K562 (cell line): Measurements from ENCODE around the gene TMOD3. TPM values are rescaled to one million over a fixed set of nuclear protein-coding genes. Genes with fewer than 3 reads are reported as not detected.
A peak's percentile ranks its signal among the peaks of the same experiment; 100 is the strongest.

Experiments used
- ATAC-seq: fragments of 200-7000 bp; cut with Tn5 transposase; 3 replicates; pipeline ENCODE4 v1.9.1; 2020; ENCODE audit warnings: moderate library complexity
- BruUV-seq: library from RNA; stranded (reverse); fragments of 400-500 nt; replicated peaks from 2 replicates; lab custom pipeline; 2021; lab: Mats Ljungman, UMichigan
- CTCF ChIA-PET: fragments of 300-600 bp; formaldehyde crosslinking; extraction: SDS; loops from one replicate; lab custom pipeline; 2021; ENCODE audit warnings: low intra/inter-chr PET ratio; lab: Yijun Ruan, JAX
- POLR2A ChIA-PET: fragments of 300-600, 350-650 bp; sonication (Branson Sonifier 250); formaldehyde crosslinking; extraction: SDS; loops from one replicate; lab custom pipeline; 2021; ENCODE audit warnings: antibody characterized with exemption, inconsistent platforms; lab: Yijun Ruan, JAX
- DNase-seq, 4 experiments: peaks; one replicate each; pipeline versions ENCODE4 v3.0.0 to v3.0.0-alpha.2; 2011 to 2018; ENCODE audit warnings: low spot score in 3 of 4, mixed read lengths in 3 of 4; ENCODE audit errors: extremely low read depth in 1 of 4
- FAIRE-seq: peaks from 2 replicates; lab custom pipeline; 2011; peaks lifted over from hg19 to GRCh38; lab: Jason Lieb, UNC
- H2AFZ ChIP-seq: 2 replicates; pipeline ENCODE4 v1.6.0; 2011; ENCODE audit warnings: low read depth, low read length, control low read depth, inconsistent platforms
- H3K27ac ChIP-seq: fragments of 200-600 bp; 3 replicates; pipeline ENCODE4 v1.8.0; 2011; ENCODE audit warnings: low read depth, mild to moderate bottlenecking, control low read depth, inconsistent platforms, low read length, moderate library complexity, mixed read lengths; ENCODE audit errors: extremely low read depth
- H3K27me3 ChIP-seq, 2 experiments: fragments of 300-600 bp in 1 of 2; 2 replicates in 1 of 2; 3 replicates in 1 of 2; pipeline versions ENCODE4 v1.6.0 to v1.8.0; 2011; ENCODE audit warnings: inconsistent platforms in 2 of 2, low read length in 2 of 2, mild to moderate bottlenecking in 1 of 2, mixed read lengths in 1 of 2, moderate library complexity in 1 of 2; ENCODE audit not compliant: control insufficient read depth in 2 of 2, insufficient read depth in 2 of 2
- H3K36me3 ChIP-seq: fragments of 300-600 bp; 3 replicates; pipeline ENCODE4 v1.8.0; 2011; ENCODE audit warnings: mild to moderate bottlenecking, low read length, inconsistent platforms; ENCODE audit not compliant: control insufficient read depth, insufficient read depth
- H3K4me1 ChIP-seq, 2 experiments: fragments of 200-600 bp in 1 of 2; replicated peaks in 1 of 2; 2 replicates in 1 of 2; 3 replicates in 1 of 2; pipeline versions ENCODE4 v1.5.1 to v1.8.0; 2011; ENCODE audit warnings: inconsistent platforms in 2 of 2, low read length in 2 of 2, mild to moderate bottlenecking in 1 of 2, mixed read lengths in 1 of 2, moderate library complexity in 1 of 2; ENCODE audit not compliant: control insufficient read depth in 2 of 2, insufficient read depth in 2 of 2
- H3K4me2 ChIP-seq: 2 replicates; pipeline ENCODE4 v1.6.1; 2011; ENCODE audit warnings: low read length, control low read depth, inconsistent platforms, mixed read lengths; ENCODE audit not compliant: insufficient read depth
- H3K4me3 ChIP-seq: fragments of 200-600 bp; sonication (generic), shearing (Covaris generic); 2 replicates; pipeline ENCODE4 v1.5.1; 2016; ENCODE audit warnings: control low read depth, inconsistent platforms
- H3K79me2 ChIP-seq: fragments of 200-600 bp; 3 replicates; pipeline ENCODE4 v1.8.0; 2011; ENCODE audit warnings: low read length, inconsistent platforms; ENCODE audit not compliant: control insufficient read depth, insufficient read depth
- H3K9ac ChIP-seq, 2 experiments: 2 replicates each; pipeline versions ENCODE4 v1.6.0 to v1.6.1; 2011; ENCODE audit warnings: low read depth in 2 of 2, low read length in 2 of 2, control low read depth in 1 of 2, inconsistent platforms in 1 of 2, mild to moderate bottlenecking in 1 of 2, mixed read lengths in 1 of 2; ENCODE audit not compliant: insufficient read depth in 1 of 2
- H3K9me1 ChIP-seq: one replicate; pipeline ENCODE4 v1.6.0; 2011; ENCODE audit warnings: inconsistent platforms, mild to moderate bottlenecking, low read length, moderate library complexity; ENCODE audit not compliant: control insufficient read depth, insufficient read depth
- H3K9me3 ChIP-seq: replicated peaks from 2 replicates; pipeline ENCODE4 v1.5.1; 2011; ENCODE audit warnings: low read depth, low read length, inconsistent platforms; ENCODE audit not compliant: control insufficient read depth, insufficient read depth
- H4K20me1 ChIP-seq: replicated peaks from 2 replicates; pipeline ENCODE4 v1.6.1; 2011; ENCODE audit warnings: low read length, inconsistent platforms, mixed read lengths; ENCODE audit not compliant: control insufficient read depth, insufficient read depth
- ASH1L ChIP-seq: fragments of 450-650 bp; IDR thresholded peaks from 2 replicates; pipeline ENCODE4 v1.6.1; 2018; ENCODE audit warnings: borderline replicate concordance, mild to moderate bottlenecking, low read depth; ENCODE audit not compliant: partially characterized antibody
- CBFA2T2 ChIP-seq: fragments of 450-650 bp; conservative IDR thresholded peaks from 2 replicates; pipeline ENCODE4 v1.6.1; 2017; ENCODE audit warnings: mild to moderate bottlenecking
- CREM ChIP-seq: IDR thresholded peaks from 2 replicates; pipeline ENCODE4 v1.6.1; 2014; ENCODE audit warnings: antibody characterized with exemption, low read depth
- DPF2 ChIP-seq: fragments of 450-650 bp; IDR thresholded peaks from 2 replicates; pipeline ENCODE4 v1.6.1; 2016
- ELF2 ChIP-seq: fragments of 250-450 bp; sonication (Bioruptor Pico); IDR thresholded peaks from 2 replicates; pipeline ENCODE4 v1.5.0; 2021; ENCODE audit warnings: mild to moderate bottlenecking
- MAFG ChIP-seq: fragments of 450-650 bp; conservative IDR thresholded peaks from 2 replicates; pipeline ENCODE4 v1.6.1; 2016; ENCODE audit warnings: missing genetic modification characterization, missing compliant biosample characterization
- MNT ChIP-seq, 2 experiments: fragments of 450-650 bp; conservative IDR thresholded peaks; 2 replicates each; pipeline ENCODE4 v1.6.1; 2017; ENCODE audit warnings: mild to moderate bottlenecking in 2 of 2, moderate library complexity in 2 of 2
- MYBL2 ChIP-seq, 2 experiments: fragments of 450-650 bp in 1 of 2; sonication (generic) in 1 of 2; formaldehyde crosslinking in 1 of 2; IDR thresholded peaks; 2 replicates each; pipeline versions ENCODE4 v1.6.1 to v1.8.1; 2017 to 2022; ENCODE audit warnings: borderline replicate concordance in 1 of 2, inconsistent platforms in 1 of 2, low read depth in 1 of 2, mild to moderate bottlenecking in 1 of 2, missing genetic modification reagents in 1 of 2, moderate library complexity in 1 of 2
- TFAM ChIP-seq: fragments of 250-450 bp; sonication (Bioruptor Pico); conservative IDR thresholded peaks from 2 replicates; pipeline ENCODE4 v1.5.0; 2021; ENCODE audit warnings: mild to moderate bottlenecking, moderate library complexity
- ZBTB7A ChIP-seq: IDR thresholded peaks from 2 replicates; pipeline ENCODE4 v1.6.1; 2011; ENCODE audit warnings: low read depth, mild to moderate bottlenecking, low read length, moderate library complexity, borderline replicate concordance; ENCODE audit not compliant: control insufficient read depth
- ZNF239 ChIP-seq: fragments of 250-450 bp; sonication (Bioruptor Pico); IDR thresholded peaks from 2 replicates; pipeline ENCODE4 v1.4.0; 2020; ENCODE audit warnings: mild to moderate bottlenecking
- WGBS: fragments of 100-300 bp; shearing (Covaris generic); methylation state at CpG from one replicate; pipeline ENCODE4 v1.1.6; 2016; ENCODE audit warnings: low coverage, mixed read lengths; ENCODE audit not compliant: insufficient coverage; ENCODE audit errors: missing lambda C conversion rate; 5-methylcytosine and 5-hydroxymethylcytosine counted together
- in situ Hi-C: fragments of 300-500 bp; cut with MboI; formaldehyde crosslinking; loops from 4 replicates; pipeline ENCODE4 v1.15.0; 2018; ENCODE audit warnings: inconsistent platforms, mixed read lengths
- intact Hi-C: fragments of 100-400 bp; cut with micrococcal nuclease; formaldehyde crosslinking; loops from 2 replicates; pipeline ENCODE4 v1.14.2; 2022
- polyA plus RNA-seq, 8 experiments: library from polyadenylated mRNA; depleted of rRNA in 4 of 8; stranded (reverse) in 5 of 8; unstranded in 3 of 8; fragments of >200 nt; fragmentation: Nextera tagmentation in 2 of 8; fragmentation: Illumina TruSeq in 1 of 8; extraction: Ambion mirVana in 2 of 8; extraction: Trizol in 1 of 8; gene quantifications; 2 replicates each; pipeline versions ENCODE4 v1.2.1 to v1.2.3, GENCODE V29; 2011 to 2014; ENCODE audit warnings: inconsistent platforms in 1 of 8, missing spikeins in 1 of 8
- total RNA-seq, 7 experiments: library from RNA; depleted of rRNA in 6 of 7; stranded (reverse); fragments of >200 nt in 6 of 7; fragmentation: Illumina TruSeq in 2 of 7; extraction: Trizol in 2 of 7; gene quantifications; 2 replicates each; pipeline versions ENCODE4 v1.2.1 to v1.2.3, GENCODE V29; 2011 to 2021; ENCODE audit warnings: low replicate concordance in 1 of 7

TMOD3 gene
- total and polyA plus RNA-seq, 9 of the 15 experiments (the other 6 are each of a cell fraction or from before 2014, with no cell fraction given) = 6.8 to 45.0 (median 30.9) TPM

- ATAC-seq (peak; percentile 25; the same call in 1 of the 3 replicates), FAIRE-seq (no peak), DNase-seq (no peak)
- Histone ChIP-seq H3K4me3 (no peak overlapping the region), H3K9me1 (no peaks in the 10 kb centered on the region), H3K4me1 (peaks cover 0 to 18% of the 10 kb centered on the region in 2 experiments; a peak in 4 of 5 replicates), H3K9ac (no peak overlapping the region), H3K36me3 (no peaks in the 10 kb centered on the region), H3K27ac (no peak overlapping the region), H2AFZ (0 out of 2 replicates have a peak overlapping the region, but pooled peaks have one; percentile 44), H4K20me1 (no peaks in the 10 kb centered on the region), H3K79me2 (no peaks in the 10 kb centered on the region), H3K27me3 (no peaks in the 10 kb centered on the region), H3K9me3 (peaks cover 9% of the 10 kb centered on the region; the same call in 1 of the 2 replicates), H3K4me2 (no peak overlapping the region)
- TF ChIP-seq TFAM = no peak
- TF ChIP-seq DPF2 = no peak
- no peak for TF ChIP-seq MAFG (tag)
- TF ChIP-seq CREM = no peak
- no peak for TF ChIP-seq CBFA2T2
- no peak for TF ChIP-seq MYBL2 (IDR thresholded peaks at IDR 0.05; ENCODE audit: low read depth)
- TF ChIP-seq MYBL2 (CRISPR knock-in tag; IDR thresholded peaks at IDR 0.05; ENCODE audit: borderline replicate concordance) = no peak
- no peak for TF ChIP-seq ELF2 (CRISPR knock-in tag)
- TF ChIP-seq ZNF239 (CRISPR knock-in tag) = no peak
- TF ChIP-seq ASH1L = no peak
- no peak for TF ChIP-seq ZBTB7A
- no peak for TF ChIP-seq MNT (conservative IDR thresholded peaks at IDR 0.05)
- in situ Hi-C loops (no loop called here), intact Hi-C loops (no loop called here)
- ChIA-PET CTCF (no interaction called here), POLR2A (interaction anchor here (1.2 kb wide), 1 partner anchor 27 kb away, joined by 3 read pairs; no protein-coding TSS in a partner anchor)
- BruUV-seq = no TSS peak
- WGBS = 45% methylated on average over 3 of the region's 3 CpGs
These were observed 14.8 kb upstream of the TMOD3 start for GRCh38 chr15:51814606-51815005.
